DMS153 treated with DMSO at 0.1 percent for 48 hours (cell line): ENCODE measurements around the gene REXO4.
A peak's percentile ranks its signal among the peaks of the same experiment; 100 is the strongest.
"Not testable (repeated sequence)": the region's sequence is repeated elsewhere in the genome, so short reads cannot be mapped to it uniquely, and the experiment has no call there.

ENCODE experiments used
- DNase-seq: peaks from one replicate; lab custom pipeline; 2025; ENCODE audit not compliant: unreplicated experiment; lab: John Stamatoyannopoulos, UW

The REXO4 gene

GRCh38 chr9:133390713-133391112 lies 27.1 kb downstream of the REXO4 start:
- no peak for DNase-seq

DNA sequence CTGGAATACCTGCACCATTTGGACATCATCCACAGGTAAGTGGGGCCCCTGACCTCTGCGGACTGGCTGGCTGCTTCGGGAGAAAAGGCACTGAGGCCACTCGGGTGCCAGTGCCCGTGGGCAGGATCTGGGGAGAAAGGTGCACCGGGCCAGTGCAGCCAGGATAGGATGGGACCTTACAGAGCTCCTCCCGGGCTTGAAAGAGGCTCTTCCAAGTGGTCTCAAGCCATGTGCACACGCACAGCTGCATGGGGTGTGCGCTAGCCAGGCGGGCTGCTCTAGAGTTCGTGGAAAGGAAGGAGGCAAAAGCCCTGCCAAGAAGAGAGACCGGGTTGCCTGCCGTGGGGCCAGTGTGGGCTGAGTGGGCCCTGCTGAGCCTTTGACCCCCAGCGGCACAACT lies 28.2 kb downstream of the REXO4 start:
- no peak for DNase-seq

GRCh38 chr9:133389025-133389557 lies 28.7 kb downstream of the REXO4 start:
- DNase-seq, result no peak

DNA sequence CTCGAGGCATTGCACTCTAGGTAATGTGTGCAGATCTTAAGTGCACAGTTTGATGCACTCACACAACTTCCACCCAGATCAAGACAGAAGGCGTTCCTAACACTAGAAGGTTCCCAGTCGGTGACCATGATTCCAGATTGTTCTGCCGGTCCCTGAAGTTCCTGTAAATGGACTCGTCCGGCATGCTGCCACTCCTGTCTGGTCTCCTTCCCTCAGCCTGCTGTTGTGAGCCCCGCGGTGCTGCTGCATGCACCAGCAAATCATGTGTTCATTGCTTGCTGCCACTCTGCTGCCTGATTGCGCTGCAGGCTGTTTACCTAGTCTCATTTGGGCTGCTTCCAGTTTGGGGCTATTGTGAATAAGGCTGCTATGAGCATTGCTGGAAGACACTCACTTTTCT lies 30.1 kb downstream of the REXO4 start:
- DNase-seq, result peak; percentile 10

- DNase-seq, result no peak
Measured at GRCh38 chr9:133386338-133386737, 31.5 kb downstream of the REXO4 start.

DNA sequence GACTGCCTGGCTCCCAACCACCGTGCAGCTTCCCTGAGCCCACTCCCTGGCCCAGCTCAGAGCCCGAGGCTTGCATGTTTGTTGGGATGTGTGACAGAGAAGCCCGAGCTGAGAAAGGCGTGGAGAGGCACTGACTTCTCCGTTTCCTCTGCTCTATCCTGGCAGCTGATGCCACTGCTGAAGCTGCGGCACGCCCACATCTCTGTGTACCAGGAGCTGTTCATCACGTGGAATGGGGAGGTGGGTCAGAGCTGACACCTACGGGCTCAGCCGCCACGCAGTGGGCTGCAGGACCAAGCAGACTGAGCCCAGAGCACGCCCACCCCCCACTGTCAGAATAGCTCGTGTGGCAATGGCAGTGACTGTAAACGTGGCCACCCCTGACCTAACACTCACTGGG lies 32.4 kb downstream of the REXO4 start:
- no peak for DNase-seq

DNA sequence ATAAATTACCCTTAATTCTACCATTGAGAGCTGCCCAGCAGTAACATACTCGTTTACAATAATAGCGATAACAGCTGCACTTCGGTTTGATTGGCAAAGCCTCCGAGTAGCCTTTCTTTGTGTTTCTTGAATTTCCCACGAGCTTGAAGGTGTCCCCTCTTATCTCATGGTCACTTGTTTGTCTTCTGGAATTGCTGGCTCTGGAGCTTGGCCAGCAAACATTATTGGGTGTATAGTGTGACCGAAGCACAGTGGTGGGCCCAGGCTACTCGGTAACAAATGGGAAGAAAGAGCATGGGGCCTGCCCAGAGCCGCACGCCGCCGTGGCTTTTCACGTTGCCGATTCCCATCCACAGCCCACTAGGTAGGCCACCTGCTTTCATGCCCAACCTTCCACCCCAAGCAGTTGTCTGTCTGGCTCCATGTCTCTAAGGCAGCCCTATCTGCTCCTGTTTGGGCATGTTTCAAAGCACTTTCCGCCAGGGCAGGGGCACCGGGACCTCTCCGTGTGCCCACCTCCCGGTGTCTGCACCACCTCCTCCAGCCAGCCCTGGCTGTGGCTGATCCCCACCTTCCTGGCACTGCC lies 33.0 kb downstream of the REXO4 start:
- no peak for DNase-seq

DNA sequence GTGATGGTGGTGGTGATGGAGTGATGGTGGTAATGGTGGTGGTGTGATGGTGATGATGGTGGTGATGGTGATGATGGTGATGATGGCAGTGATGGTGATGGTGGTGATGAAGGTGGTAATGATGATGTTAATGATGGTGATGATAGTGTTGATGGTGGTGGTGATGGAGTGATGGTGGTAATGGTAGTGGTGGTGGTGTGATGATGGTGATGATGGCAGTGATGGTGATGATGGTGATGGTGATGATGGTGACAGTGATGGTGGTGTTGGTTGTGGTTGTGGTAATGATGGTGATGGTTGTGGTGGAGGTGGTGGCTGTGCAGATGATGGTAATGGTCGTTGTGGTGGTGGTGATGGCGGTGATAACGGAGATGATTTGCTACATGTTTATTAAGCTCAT lies 34.4 kb downstream of the REXO4 start:
- DNase-seq, result no peak

DNA sequence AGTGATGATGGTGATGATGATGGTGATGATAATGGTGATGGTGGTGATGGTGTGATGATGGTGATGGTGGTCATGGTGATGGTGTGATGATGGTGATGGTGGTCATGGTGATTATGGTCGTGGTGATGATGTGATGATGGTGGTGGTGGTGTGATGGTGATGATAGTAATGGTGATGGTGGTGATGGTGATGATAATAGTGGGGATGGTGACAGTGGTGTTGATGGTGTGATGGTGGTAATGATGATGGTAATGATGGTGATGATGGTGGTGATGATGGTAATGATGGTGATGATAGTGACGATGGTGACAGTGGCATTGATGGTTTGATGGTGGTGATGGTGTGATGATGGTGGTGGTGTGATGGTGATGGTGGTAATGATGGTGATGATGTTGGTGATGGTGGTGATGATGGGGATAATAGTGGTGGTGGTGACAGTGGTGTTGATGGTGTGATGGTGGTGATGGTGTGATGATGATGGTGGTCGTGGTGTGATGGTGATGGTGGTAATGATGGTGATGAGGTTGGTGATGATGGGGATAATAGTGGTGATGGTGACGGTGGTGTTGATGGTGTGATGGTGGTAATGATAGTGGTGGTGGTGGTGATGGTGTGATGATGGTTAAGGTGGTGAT lies 35.2 kb downstream of the REXO4 start:
- DNase-seq, result no peak

DNA sequence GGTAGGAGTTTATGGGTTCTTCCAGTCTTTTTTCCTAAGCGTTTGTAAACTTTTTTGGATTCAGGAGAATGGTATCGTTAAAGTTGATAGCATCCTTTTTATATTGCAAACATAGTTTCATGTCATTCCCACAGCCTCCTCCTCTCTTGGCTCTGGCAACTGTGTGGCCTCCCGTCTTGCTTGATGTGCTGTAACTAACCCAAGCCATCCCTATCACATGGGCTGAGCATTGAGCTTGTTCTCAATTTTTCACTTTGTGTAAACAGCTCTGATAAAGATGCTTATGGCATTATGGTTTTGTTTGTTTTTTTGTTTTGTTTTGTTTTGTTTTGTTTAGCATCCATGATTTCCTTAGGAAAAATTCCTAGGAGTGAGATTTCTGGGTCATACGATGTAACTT lies 37.1 kb downstream of the REXO4 start:
- DNase-seq, result no peak

DNA sequence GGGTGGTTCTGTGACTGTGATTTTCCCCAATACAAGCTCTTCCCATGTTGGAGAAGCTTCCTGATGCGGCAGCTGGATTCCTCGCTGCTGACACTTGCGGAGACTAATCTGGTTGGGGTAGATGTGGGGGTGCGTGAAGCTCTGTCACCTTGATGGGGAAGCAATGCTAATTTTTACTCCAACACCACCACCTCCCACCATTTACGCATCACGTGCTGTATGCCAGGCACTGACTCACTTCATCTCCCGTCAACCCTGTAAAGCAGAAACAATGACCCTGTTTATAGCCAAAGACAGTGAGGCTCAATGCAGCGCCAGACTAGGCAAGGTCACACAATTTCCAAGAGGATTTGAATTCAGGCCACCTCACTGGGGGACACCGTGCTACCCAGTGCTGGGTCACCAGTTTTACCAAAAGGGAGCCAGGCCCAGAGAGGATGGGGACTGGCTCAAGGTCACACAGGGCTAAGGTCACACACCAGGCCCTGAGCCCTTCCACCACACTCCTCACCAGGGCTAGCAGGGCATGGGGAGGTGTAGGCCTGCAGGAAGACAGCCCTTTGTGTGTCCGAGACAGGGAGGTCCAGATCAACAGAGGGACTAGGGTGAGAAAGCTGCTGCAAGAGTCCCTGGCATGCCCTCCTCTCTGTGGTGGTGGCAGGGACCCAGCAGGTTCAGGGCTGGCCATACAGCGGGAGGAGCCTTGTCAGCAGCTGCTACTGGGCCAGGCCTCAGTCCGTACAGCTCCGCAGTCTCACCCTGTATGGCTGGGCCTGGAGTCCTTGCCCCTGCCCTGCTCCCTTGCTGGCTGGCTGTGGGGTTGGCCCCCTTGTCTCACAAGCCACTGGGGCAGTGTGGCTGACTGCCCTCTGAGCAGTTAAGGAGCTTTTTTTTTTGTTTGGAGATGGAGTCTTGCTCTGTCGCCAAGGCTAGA lies 38.4 kb downstream of the REXO4 start:
- DNase-seq, result no peak

- no peak for DNase-seq
Measured at GRCh38 chr9:133378408-133378962, 39.3 kb downstream of the REXO4 start.

DNA sequence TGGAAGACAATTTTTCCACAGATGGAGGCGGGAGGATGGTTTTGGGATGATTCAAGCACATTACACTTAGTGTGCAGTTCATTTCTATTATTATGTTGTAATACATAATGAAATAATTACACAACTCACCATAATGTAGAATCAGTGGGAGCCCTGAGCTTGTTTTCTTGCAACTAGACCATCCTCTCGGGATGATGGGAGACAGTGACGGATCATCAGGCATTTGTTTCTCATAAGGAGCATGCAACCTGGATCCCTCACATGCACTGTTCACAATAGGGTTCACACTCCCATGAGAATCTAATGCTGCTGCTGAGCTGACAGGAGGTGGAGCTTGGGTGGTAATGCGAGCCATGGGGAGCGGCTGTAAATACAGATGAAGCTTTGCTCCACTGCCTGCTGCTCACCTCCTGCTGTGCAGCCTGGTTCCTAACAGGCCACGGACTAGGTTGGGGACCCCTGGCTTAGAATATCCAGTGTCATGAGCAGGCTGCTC lies 40.0 kb downstream of the REXO4 start:
- no peak for DNase-seq

DNA sequence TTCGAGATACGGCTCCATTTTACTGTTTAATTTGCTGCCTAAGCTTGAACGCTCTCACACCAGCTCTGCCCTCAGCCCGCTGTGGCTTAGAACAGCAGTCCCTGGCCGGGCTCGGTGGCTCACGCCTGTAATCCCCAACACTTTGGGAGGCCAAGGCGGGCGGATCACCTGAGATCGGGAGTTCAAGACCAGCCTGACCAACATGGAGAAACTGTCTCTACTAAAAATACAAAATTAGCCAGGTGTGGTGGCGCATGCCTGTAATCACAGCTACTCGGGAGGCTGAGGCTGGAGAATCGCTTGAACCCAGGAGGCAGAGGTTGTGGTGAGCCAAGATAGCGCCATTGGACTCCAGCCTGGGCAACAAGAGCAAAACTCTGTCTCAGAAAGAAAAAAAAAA lies 40.5 kb downstream of the REXO4 start:
- DNase-seq, result not testable (repeated sequence)

GRCh38 chr9:133375724-133376654 lies 41.8 kb downstream of the REXO4 start, which contains the start of the genes STKLD1 and SURF4:
STKLD1 (plus strand) TSS chr9:133376366; CDS start chr9:133376474, 108 bp downstream.
SURF4 (minus strand) TSS chr9:133376060; CDS start chr9:133375969, 91 bp downstream.
- DNase-seq, result peak; percentile 97

DNA sequence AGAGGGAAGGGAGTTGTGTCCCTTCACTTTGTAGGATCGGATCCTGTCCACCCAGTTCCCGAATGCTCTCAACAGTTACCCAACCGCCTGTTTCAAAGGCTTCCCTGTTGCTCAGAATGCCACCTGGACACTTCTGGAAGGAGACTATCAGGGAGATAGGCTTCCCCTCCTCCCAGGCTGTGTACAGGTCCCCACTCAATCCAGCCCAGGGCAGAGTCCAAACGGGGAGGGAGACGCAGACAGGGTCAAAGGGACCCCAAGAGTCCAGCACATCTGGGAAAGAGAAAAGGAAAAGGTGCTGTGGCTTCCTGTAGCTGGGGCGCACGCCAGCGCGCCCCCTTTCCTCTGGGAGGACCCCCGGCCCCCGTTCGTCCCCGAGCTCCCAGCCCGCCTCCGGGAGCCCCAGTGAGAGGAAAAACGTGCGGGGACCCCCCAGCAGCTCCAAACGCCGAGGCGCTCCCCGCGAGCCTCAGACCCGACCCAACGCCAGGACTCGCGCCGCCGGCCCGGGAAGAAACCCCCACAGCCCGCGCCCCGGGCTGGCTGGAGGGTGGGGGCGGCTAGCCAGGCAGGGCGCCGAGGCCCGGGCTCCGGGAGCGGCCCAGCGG lies 42.6 kb downstream of the REXO4 start:
- DNase-seq, result peak; percentile 15

DNA sequence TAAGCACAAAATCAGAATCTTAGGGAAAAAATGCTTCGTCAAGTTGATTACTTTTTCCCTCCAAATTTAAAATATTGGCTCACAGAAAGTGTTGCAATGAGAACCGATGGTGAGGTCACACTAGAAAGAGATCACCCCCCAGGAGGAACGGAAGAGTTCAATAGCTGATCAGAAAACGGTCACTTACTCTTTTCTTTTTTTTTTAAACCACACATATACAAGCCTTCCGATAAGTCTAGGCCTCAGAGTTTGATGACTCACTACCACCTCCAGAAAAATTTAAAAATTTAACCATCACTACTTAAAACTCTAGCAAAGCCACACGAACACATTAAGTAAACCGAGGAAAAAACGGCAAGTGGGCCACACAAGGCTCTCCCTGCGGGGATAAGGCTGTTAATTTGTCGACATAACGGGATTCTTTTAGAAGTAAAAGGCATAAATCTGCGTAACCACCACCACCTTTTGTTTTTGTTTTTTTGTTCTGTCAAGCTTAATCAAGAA lies 43.1 kb downstream of the REXO4 start:
- DNase-seq, result no peak

DNA sequence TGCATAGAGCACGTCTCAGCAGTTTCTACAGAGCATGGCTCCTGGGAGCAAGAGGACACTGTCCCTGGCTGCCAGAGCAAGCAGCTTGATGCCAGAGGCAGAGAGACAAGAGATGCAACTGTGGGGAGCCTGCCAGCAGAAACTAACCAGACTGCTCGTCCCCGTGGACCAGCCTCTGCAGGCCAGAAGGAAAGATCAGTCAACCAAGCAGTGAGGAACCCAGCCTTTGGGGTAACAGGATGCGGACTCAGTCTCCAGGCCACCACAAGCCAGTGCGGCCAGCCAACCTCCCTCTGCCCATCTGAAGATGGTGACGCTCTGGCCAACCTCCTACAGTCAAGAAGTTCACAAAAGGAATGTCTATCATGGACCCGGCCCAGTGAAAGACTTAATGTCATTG lies 45.7 kb downstream of the REXO4 start:
- no peak for DNase-seq

GRCh38 chr9:133371261-133371711 lies 46.5 kb downstream of the REXO4 start:
- DNase-seq, result no peak
